Measurements from ENCODE around the gene ACP7.
A peak's percentile ranks its signal among the peaks of the same experiment; 100 is the strongest.
"Not testable (repeated sequence)": the region's sequence is repeated elsewhere in the genome, so short reads cannot be mapped to it uniquely, and the experiment has no call there.

Gene ACP7, protein sequence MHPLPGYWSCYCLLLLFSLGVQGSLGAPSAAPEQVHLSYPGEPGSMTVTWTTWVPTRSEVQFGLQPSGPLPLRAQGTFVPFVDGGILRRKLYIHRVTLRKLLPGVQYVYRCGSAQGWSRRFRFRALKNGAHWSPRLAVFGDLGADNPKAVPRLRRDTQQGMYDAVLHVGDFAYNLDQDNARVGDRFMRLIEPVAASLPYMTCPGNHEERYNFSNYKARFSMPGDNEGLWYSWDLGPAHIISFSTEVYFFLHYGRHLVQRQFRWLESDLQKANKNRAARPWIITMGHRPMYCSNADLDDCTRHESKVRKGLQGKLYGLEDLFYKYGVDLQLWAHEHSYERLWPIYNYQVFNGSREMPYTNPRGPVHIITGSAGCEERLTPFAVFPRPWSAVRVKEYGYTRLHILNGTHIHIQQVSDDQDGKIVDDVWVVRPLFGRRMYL
- 0 to 0.91 (median 0.54) reads per million in 4 experiments for total RNA-seq

GRCh38 chr19:39083983-39084731 is at the start of gene ACP7:
TSS of gene ACP7 (plus strand) at chr19:39084368. CDS start at chr19:39085270, 902 bp downstream.
- DNase-seq, result no peak

- DNase-seq, result no peak
These were observed 47.6 kb upstream of the ACP7 start for GRCh38 chr19:39036581-39036980.

- no peak for DNase-seq
These were observed 47.0 kb upstream of the ACP7 start for GRCh38 chr19:39037194-39037593.

- DNase-seq, result no peak
These were observed 46.1 kb upstream of the ACP7 start for GRCh38 chr19:39038098-39038497.

GRCh38 chr19:39045506-39045905 is 38.7 kb upstream of the ACP7 start:
- DNase-seq, result no peak

GRCh38 chr19:39046037-39046821 is 37.9 kb upstream of the ACP7 start:
- DNase-seq, result no peak

GRCh38 chr19:39047073-39047472 is 37.1 kb upstream of the ACP7 start:
- no peak for DNase-seq

- peak; percentile 52 for DNase-seq
These were observed 31.9 kb upstream of the ACP7 start for GRCh38 chr19:39052243-39052746.

GRCh38 chr19:39052846-39053245 is 31.3 kb upstream of the ACP7 start:
- DNase-seq, result no peak

DNA sequence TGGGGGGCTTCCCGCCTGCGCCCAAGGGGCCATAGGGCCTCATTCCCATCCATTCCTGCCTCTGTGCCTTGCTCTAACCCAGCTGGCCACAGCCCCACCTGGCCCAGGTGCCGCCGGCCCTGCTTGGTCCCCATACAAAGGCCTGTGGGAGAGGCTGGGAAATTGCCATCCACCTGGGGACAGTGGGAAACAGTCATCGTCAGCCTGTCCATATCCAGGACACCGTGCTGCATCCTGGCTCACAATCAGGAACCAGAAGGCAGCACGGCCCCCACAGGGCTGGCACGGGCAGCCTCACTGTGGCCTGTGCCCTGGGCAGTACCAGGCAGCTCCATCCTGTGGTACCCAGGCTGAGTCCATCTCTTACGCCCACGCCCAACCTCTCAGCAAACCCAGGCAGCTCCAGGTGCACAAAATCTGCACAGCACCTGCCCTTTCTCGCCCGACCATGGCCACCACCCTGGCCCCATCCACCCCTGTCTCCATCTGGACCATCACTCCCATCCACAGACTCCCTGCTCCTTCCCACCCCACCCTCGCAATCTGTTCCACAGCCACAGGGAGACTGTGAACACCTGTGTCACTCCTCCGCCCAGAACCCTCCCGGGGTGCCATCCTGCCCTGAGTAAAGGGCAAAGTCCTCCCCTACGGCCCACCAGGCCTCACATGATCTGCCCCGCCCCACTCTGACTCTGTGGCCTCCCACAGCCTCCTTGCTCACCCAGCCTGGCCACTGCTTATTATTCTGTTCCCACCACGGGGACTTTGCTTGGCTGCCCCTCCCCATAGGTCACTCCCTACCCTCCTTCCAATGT is 30.7 kb upstream of the ACP7 start:
- DNase-seq, result no peak

- DNase-seq, result no peak
These were observed 30.1 kb upstream of the ACP7 start for GRCh38 chr19:39054091-39054470.

- no peak for DNase-seq
These were observed 26.6 kb upstream of the ACP7 start for GRCh38 chr19:39057615-39058014.

GRCh38 chr19:39059302-39059701 is 24.9 kb upstream of the ACP7 start:
- DNase-seq, result no peak

- DNase-seq, result no peak
These were observed 24.0 kb upstream of the ACP7 start for GRCh38 chr19:39060171-39060570.

DNA sequence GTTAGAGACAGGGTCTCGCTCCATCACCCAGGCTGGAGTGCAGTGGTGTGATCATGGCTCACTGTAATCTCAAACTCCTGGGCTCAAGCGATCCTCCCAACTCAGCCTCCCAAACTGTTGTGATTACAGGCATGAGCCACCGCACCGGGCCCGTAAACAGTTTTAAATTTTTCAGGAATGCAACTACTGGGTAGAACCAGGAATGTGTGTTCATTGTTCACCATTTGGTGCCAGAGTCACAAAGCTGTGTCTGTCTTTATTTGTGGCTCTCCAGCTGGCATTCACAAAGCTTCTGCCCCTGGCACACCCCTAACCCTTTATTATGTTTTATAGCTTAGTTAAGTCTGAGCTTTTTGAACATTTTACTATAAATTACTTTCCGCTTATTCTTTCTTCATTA is 19.8 kb upstream of the ACP7 start:
- no peak for DNase-seq

DNA sequence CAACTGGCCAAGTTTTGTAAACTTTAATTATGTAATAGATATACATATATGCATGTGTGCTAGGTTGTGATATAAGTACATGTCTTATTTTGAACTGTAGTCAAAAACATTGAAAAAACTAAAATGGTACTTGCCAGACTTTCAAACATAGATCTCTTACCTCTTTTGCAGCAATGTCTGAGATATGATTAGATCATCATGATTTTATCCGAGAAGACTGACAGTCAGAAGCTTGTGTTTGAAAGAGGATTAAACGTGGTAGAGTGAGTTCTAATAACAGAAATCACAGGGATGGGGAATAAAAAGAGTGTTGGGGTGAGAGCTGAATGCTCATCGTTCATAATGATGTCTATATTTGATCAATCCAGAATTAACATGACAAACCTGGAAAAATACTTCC is 18.2 kb upstream of the ACP7 start:
- no peak for DNase-seq

DNA sequence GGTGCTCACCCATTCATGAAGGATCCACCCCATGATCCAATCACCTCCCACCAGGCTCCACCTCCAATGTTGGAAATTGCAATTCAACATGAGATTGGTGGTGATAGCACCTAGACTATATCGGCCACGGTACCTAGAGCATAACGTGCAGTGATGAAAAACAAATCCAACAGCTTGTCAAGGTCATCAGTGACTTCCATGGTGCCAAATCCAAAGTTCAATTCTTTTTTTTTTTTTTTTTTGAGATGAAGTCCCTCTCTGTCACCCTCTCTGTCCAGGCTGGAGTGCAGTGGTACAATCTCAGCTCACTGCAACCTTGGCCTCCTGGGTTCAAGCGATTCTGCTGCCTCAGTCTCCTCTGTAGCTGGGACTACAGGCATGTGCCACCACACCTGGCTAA is 17.1 kb upstream of the ACP7 start:
- DNase-seq, result no peak

DNA sequence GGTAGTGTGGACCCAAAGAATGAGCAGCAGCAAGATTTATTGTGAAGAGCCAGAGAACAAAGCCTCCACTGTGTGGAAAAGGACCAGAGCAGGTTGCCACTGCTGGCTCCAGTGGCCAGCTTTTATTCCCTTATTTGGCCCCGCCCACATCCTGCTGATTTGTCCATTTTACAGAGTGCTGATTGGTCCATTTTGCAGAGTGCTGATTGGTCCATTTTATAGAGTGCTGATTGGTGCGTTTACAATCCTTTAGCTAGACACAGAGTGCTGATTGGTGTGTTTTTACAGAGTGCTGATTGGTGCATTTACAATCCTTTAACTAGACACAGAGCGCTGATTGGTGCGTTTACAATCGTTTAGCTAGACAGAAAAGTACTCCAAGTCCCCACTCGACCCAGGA is 15.9 kb upstream of the ACP7 start:
- not testable (repeated sequence) for DNase-seq

DNA sequence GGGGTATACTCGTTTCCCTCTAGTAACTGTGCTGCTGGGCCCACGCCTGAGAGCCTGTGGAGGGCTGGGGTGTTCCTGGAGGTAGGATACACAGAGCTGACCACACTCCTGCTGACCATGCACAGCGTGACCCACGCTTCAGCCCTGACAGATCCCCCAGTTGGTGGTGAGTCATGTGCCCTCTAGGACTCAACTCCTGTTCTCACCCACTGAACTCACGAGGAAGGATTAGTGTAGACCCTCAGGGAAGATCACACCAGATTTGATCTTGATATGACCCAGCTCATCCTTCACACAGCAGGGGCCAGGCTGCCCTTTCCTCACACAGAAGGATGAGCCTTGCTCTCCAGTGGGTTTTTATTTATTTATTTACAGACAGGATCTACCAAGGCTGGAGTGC is 13.3 kb upstream of the ACP7 start:
- no peak for DNase-seq

- DNase-seq, result no peak
These were observed 9.9 kb upstream of the ACP7 start for GRCh38 chr19:39074205-39074692.

- no peak for DNase-seq
These were observed 9.2 kb upstream of the ACP7 start for GRCh38 chr19:39074942-39075341.

GRCh38 chr19:39077323-39077722 is 6.8 kb upstream of the ACP7 start:
- no peak for DNase-seq
